ENCODE results near the gene HDAC7.

Gene HDAC7

GRCh38 chr12:47762850-47763465 is 56.7 kb downstream of the HDAC7 start:
- no peak for DNase-seq (ENCODE audit: low read depth in 2 of 2)

GRCh38 chr12:47758834-47759690 is 60.6 kb downstream of the HDAC7 start, which contains the start of gene RAPGEF3:
TSS of gene RAPGEF3 (minus strand) at chr12:47758880. CDS start at chr12:47758556, 324 bp downstream.
- peak; percentile 59 to 60 for DNase-seq (ENCODE audit: low read depth in 2 of 2)

GRCh38 chr12:47758584-47758833 is 61.2 kb downstream of the HDAC7 start:
- DNase-seq (ENCODE audit: low read depth in 2 of 2): no peak

- DNase-seq (ENCODE audit: low read depth in 2 of 2): no peak
Measured at GRCh38 chr12:47757840-47758583, 61.7 kb downstream of the HDAC7 start.

- no peak for DNase-seq (ENCODE audit: low read depth in 2 of 2)
Measured at GRCh38 chr12:47757364-47757839, 62.3 kb downstream of the HDAC7 start.

GRCh38 chr12:47755655-47756562 is 63.8 kb downstream of the HDAC7 start:
- DNase-seq (ENCODE audit: low read depth in 2 of 2): no peak

- DNase-seq (ENCODE audit: low read depth in 2 of 2): no peak
Measured at GRCh38 chr12:47754881-47755280, 64.8 kb downstream of the HDAC7 start.

GRCh38 chr12:47754126-47754525 is 65.6 kb downstream of the HDAC7 start:
- DNase-seq (ENCODE audit: low read depth in 2 of 2): no peak

- DNase-seq (ENCODE audit: low read depth in 2 of 2): no peak
Measured at GRCh38 chr12:47753021-47754001, 66.4 kb downstream of the HDAC7 start.

GRCh38 chr12:47752552-47752951 is 67.2 kb downstream of the HDAC7 start:
- no peak for DNase-seq (ENCODE audit: low read depth in 2 of 2)

GRCh38 chr12:47752121-47752520 is 67.6 kb downstream of the HDAC7 start:
- no peak for DNase-seq (ENCODE audit: low read depth in 2 of 2)

GRCh38 chr12:47751561-47751960 is 68.1 kb downstream of the HDAC7 start:
- no peak for DNase-seq (ENCODE audit: low read depth in 2 of 2)

- DNase-seq (ENCODE audit: low read depth in 2 of 2): no peak
Measured at GRCh38 chr12:47750916-47751470, 68.7 kb downstream of the HDAC7 start.

- DNase-seq (ENCODE audit: low read depth in 2 of 2): no peak
Measured at GRCh38 chr12:47750229-47750798, 69.4 kb downstream of the HDAC7 start.

- DNase-seq (ENCODE audit: low read depth in 2 of 2): no peak
Measured at GRCh38 chr12:47748899-47749298, 70.8 kb downstream of the HDAC7 start.

- no peak for DNase-seq (ENCODE audit: low read depth in 2 of 2)
Measured at GRCh38 chr12:47748507-47748828, 71.2 kb downstream of the HDAC7 start.

GRCh38 chr12:47747596-47748506 is 71.9 kb downstream of the HDAC7 start:
- DNase-seq (ENCODE audit: low read depth in 2 of 2): no peak

GRCh38 chr12:47747126-47747525 is 72.6 kb downstream of the HDAC7 start:
- DNase-seq (ENCODE audit: low read depth in 2 of 2): no peak

GRCh38 chr12:47746523-47746922 is 73.2 kb downstream of the HDAC7 start:
- no peak for DNase-seq (ENCODE audit: low read depth in 2 of 2)
